ENCODE data around the gene ARL2. TPM values are rescaled to one million over a fixed set of nuclear protein-coding genes. Genes with fewer than 3 reads are reported as not detected.

The ARL2 gene
- total RNA-seq, 3 donors from 2014 or later (not counting 1 experiment from before 2014, with no cell fraction given): 19.9 to 20.5 (median 20.2) TPM

DNA sequence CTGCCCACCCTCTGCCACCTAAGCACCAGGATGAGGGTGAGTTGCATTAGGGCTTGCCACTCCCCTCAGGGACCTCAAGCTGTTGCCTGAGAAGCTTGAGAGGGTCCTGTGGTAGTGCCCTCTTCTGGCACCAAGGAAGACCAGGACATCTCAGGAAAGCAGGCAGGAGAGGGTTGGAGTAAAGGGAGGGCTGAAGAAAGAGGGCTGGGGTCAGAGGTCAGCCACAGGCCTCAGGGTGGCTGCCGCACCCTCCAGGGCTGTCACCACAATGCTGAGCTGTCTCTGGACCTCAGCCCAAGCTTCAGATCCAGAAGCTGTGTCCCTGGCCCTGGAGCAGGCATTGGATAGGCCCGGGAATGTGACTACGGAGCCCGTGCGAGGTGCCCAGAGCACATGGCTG lies 31.1 kb downstream of the ARL2 start:
- intact Hi-C loops (cut with micrococcal nuclease): no loop called here
- no peaks in the 10 kb centered on the region for H3K27me3 ChIP-seq (ENCODE audit: control insufficient read depth, insufficient read depth, low read length)
- no peak overlapping the region for H3K27ac Mint-ChIP-seq
- H3K4me1 Mint-ChIP-seq: peaks cover 20 to 34% of the 10 kb centered on the region in 2 donors
- no peaks in the 10 kb centered on the region for H3K9me3 Mint-ChIP-seq
- no peak for DNase-seq
- no peaks in the 10 kb centered on the region for H3K9me3 ChIP-seq (ENCODE audit: control insufficient read depth, insufficient read depth, low read length)
- no peaks in the 10 kb centered on the region for H3K27me3 Mint-ChIP-seq (ENCODE audit: low read depth in 2 of 2)
- peaks cover 42% of the 10 kb centered on the region for H3K4me1 ChIP-seq (ENCODE audit: control insufficient read depth, insufficient read depth, low read length)
- WGBS (ENCODE audit: insufficient coverage): over 99% methylated on average over 5 of the region's 5 CpGs
- peaks cover 5% of the 10 kb centered on the region for H3K36me3 ChIP-seq (ENCODE audit: control insufficient read depth, insufficient read depth, low read length)
- no peak for ATAC-seq
- H3K4me3 ChIP-seq (ENCODE audit: low read length): no peak overlapping the region
- H3K36me3 Mint-ChIP-seq: no peaks in the 10 kb centered on the region
- no peak for TF ChIP-seq CTCF (IDR thresholded peaks at IDR 0.05)
- H3K27ac ChIP-seq (ENCODE audit: low read length): no peak overlapping the region
- no peak overlapping the region for H3K4me3 Mint-ChIP-seq

DNA sequence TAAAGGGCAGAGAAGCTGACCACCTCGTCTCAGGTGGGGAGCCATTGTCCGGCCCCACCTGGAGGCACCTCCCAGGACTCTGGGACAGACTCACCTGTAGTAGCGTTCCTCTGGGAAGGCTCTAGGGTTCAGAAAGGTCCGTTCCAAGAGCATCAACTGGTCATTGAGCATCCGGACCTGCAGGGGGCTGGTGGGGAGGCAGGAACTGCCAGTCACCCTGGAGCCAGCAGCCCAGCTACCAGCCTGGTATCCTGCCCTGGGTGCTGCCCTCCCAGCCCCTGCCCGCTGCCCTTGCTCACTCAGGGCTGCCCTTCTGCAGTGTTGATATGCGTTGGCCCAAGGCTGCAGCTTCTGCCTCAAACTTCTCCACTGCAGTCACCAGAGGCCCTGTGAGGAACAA lies 31.8 kb downstream of the ARL2 start:
- Mint-ChIP-seq H3K4me3 (no peak overlapping the region), H3K27ac (no peak overlapping the region), H3K4me1 (peaks cover 16 to 30% of the 10 kb centered on the region in 2 donors)

DNA sequence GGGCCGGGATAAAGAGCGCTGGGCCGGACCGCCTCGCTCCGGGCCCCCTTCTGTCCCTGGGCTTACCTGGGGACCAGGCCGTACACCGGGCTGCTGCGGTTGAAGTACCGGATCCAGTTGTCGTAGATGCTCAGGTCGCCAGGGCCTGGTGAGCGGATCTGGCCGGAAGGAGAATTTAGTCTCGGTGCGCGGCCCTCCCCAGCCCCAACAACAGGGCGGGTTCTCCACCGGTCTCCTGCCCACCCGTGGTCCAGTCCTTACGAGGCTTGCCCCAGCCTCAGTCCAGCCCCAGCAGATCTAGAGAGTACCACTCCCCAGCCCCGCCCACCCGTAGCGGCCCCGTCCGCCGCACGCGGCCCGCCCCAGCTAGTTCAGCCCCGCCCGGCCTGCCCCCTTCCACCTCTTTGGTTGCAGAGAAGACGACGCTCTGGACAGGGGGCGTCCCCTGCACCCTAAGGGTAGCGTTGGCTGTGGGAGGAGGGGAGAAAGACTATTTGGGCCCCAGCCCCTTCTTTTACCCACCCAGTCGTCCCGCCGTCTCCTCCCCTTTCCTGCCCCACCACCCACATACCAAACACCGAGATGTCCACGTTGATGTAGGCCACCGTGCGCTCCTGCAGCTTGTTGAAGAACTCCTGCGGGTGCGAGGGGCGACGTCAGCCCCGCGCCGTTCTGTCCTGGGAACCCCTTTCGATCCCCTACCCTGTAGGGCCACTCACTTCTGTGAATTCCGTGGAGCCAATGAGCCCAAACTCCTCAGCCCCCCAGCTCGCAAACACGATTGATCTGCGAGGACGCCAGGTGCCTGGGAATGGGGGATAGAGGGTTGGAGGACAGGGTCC lies 33.8 kb downstream of the ARL2 start:
- WGBS (ENCODE audit: insufficient coverage): 26% methylated on average over 43 of the region's 56 CpGs
- peak overlapping the region; percentile 90 for H3K4me3 Mint-ChIP-seq
- Histone ChIP-seq H3K27ac (ENCODE audit: low read length) (peak overlapping the region; percentile 40), H3K36me3 (ENCODE audit: control insufficient read depth, insufficient read depth, low read length) (peaks cover 5% of the 10 kb centered on the region), H3K4me1 (ENCODE audit: control insufficient read depth, insufficient read depth, low read length) (peaks cover 26% of the 10 kb centered on the region), H3K27me3 (ENCODE audit: control insufficient read depth, insufficient read depth, low read length) (no peaks in the 10 kb centered on the region), H3K4me3 (ENCODE audit: low read length) (peak overlapping the region; percentile 55), H3K9me3 (ENCODE audit: control insufficient read depth, insufficient read depth, low read length) (no peaks in the 10 kb centered on the region)
- no peaks in the 10 kb centered on the region for H3K9me3 Mint-ChIP-seq
- TF ChIP-seq CTCF (IDR thresholded peaks at IDR 0.05): no peak
- no peaks in the 10 kb centered on the region for H3K27me3 Mint-ChIP-seq (ENCODE audit: low read depth in 2 of 2)
- intact Hi-C loops (cut with micrococcal nuclease): no loop called here
- H3K27ac Mint-ChIP-seq: peak overlapping the region; percentile 50 to 85
- no peaks in the 10 kb centered on the region for H3K36me3 Mint-ChIP-seq
- peak; percentile 75 to 86 (median 84) for ATAC-seq
- DNase-seq: peak; percentile 27 to 44
- H3K4me1 Mint-ChIP-seq: peaks cover 14 to 28% of the 10 kb centered on the region in 2 donors

More for the DNA sequence above, 31.8 kb downstream of the ARL2 start:
- 95% methylated on average over 7 of the region's 7 CpGs for WGBS (ENCODE audit: insufficient coverage)
- Mint-ChIP-seq H3K9me3 (no peaks in the 10 kb centered on the region), H3K27me3 (ENCODE audit: low read depth in 2 of 2) (no peaks in the 10 kb centered on the region), H3K36me3 (no peaks in the 10 kb centered on the region)
- H3K9me3 ChIP-seq (ENCODE audit: control insufficient read depth, insufficient read depth, low read length): no peaks in the 10 kb centered on the region
- H3K27me3 ChIP-seq (ENCODE audit: control insufficient read depth, insufficient read depth, low read length): no peaks in the 10 kb centered on the region
- no peak overlapping the region for H3K27ac ChIP-seq (ENCODE audit: low read length)
- no peak for ATAC-seq
- no peak for TF ChIP-seq CTCF (IDR thresholded peaks at IDR 0.05)
- peaks cover 36% of the 10 kb centered on the region for H3K4me1 ChIP-seq (ENCODE audit: control insufficient read depth, insufficient read depth, low read length)
- peaks cover 5% of the 10 kb centered on the region for H3K36me3 ChIP-seq (ENCODE audit: control insufficient read depth, insufficient read depth, low read length)
- intact Hi-C loops (cut with micrococcal nuclease): no loop called here
- no peak overlapping the region for H3K4me3 ChIP-seq (ENCODE audit: low read length)
- DNase-seq: no peak

Data from natural killer cell (primary cell).